AML-193 (cell line): ENCODE results near the gene NRXN2.
A peak's percentile ranks its signal among the peaks of the same experiment; 100 is the strongest.

Source experiments
- DNase-seq, 2 experiments: peaks; one replicate each; lab custom pipeline; 2025; lab: John Stamatoyannopoulos, UW

Gene NRXN2

GRCh38 chr11:64698427-64698826, 24.6 kb downstream of the NRXN2 start:
- DNase-seq: no peak

GRCh38 chr11:64697663-64698375, 25.2 kb downstream of the NRXN2 start:
- DNase-seq: no peak

- no peak for DNase-seq
These were observed 27.0 kb downstream of the NRXN2 start for GRCh38 chr11:64696045-64696444.

GRCh38 chr11:64695548-64695947, 27.4 kb downstream of the NRXN2 start:
- DNase-seq: no peak

- DNase-seq: no peak
These were observed 28.1 kb downstream of the NRXN2 start for GRCh38 chr11:64694821-64695365.

- no peak for DNase-seq
These were observed 28.8 kb downstream of the NRXN2 start for GRCh38 chr11:64694026-64694755.

GRCh38 chr11:64692764-64693331, 30.1 kb downstream of the NRXN2 start:
- no peak for DNase-seq

GRCh38 chr11:64691543-64691942, 31.5 kb downstream of the NRXN2 start:
- DNase-seq: no peak

GRCh38 chr11:64690235-64690634, 32.8 kb downstream of the NRXN2 start:
- DNase-seq: no peak

GRCh38 chr11:64688534-64688982, 34.4 kb downstream of the NRXN2 start:
- peak; percentile 87 to 90 for DNase-seq

GRCh38 chr11:64687643-64688533, 35.1 kb downstream of the NRXN2 start:
- DNase-seq: no peak

GRCh38 chr11:64687204-64687603, 35.8 kb downstream of the NRXN2 start:
- DNase-seq: no peak

- DNase-seq: no peak
These were observed 36.4 kb downstream of the NRXN2 start for GRCh38 chr11:64686466-64687170.

GRCh38 chr11:64685536-64685935, 37.5 kb downstream of the NRXN2 start:
- no peak for DNase-seq

- no peak for DNase-seq
These were observed 38.6 kb downstream of the NRXN2 start for GRCh38 chr11:64684357-64684756.

GRCh38 chr11:64681171-64681570, 41.8 kb downstream of the NRXN2 start:
- no peak for DNase-seq

- DNase-seq: no peak
These were observed 43.2 kb downstream of the NRXN2 start for GRCh38 chr11:64679846-64680245.

- no peak for DNase-seq
These were observed 45.5 kb downstream of the NRXN2 start for GRCh38 chr11:64677441-64678023.

- no peak for DNase-seq
These were observed 46.8 kb downstream of the NRXN2 start for GRCh38 chr11:64676261-64676615.

GRCh38 chr11:64675450-64676260, 47.3 kb downstream of the NRXN2 start:
- no peak for DNase-seq
